Trophoblast cell (in vitro differentiated cells and primary cell): Measurements from ENCODE around the gene CAPN3.

Experiments used
- DNase-seq, 2 donors: peaks; one replicate each; pipeline ENCODE4 v3.0.0-alpha.2; 2016
- H2AFZ ChIP-seq: 2 replicates; pipeline ENCODE4 v1.6.1; 2013; ENCODE audit warnings: low read length, moderate library complexity, mild to moderate bottlenecking; ENCODE audit not compliant: insufficient read depth, poor library complexity
- H2AK5ac ChIP-seq: 2 replicates; pipeline ENCODE4 v1.6.1; 2013; ENCODE audit warnings: mild to moderate bottlenecking, low read length
- H2BK120ac ChIP-seq: 2 replicates; pipeline ENCODE4 v1.6.1; 2013; ENCODE audit warnings: low read length, mild to moderate bottlenecking, moderate library complexity; ENCODE audit not compliant: insufficient read depth, poor library complexity
- H2BK12ac ChIP-seq: 2 replicates; pipeline ENCODE4 v1.6.1; 2013; ENCODE audit warnings: mild to moderate bottlenecking, low read length, moderate library complexity
- H2BK5ac ChIP-seq: 2 replicates; pipeline ENCODE4 v1.6.1; 2013; ENCODE audit warnings: low read length, low read depth, moderate library complexity, mild to moderate bottlenecking; ENCODE audit not compliant: poor library complexity
- H3K14ac ChIP-seq: 2 replicates; pipeline ENCODE4 v1.6.1; 2013; ENCODE audit warnings: mild to moderate bottlenecking, low read length
- H3K18ac ChIP-seq: 2 replicates; pipeline ENCODE4 v1.6.1; 2013; ENCODE audit warnings: mild to moderate bottlenecking, low read length
- H3K23ac ChIP-seq: 2 replicates; pipeline ENCODE4 v1.6.1; 2013; ENCODE audit warnings: low read length
- H3K27ac ChIP-seq: 2 replicates; pipeline ENCODE4 v1.5.1; 2013; ENCODE audit warnings: low read depth, mild to moderate bottlenecking, inconsistent platforms, low read length, moderate library complexity
- H3K27me3 ChIP-seq: 2 replicates; pipeline ENCODE4 v1.6.1; 2013; ENCODE audit warnings: inconsistent platforms, mild to moderate bottlenecking, low read length, moderate library complexity; ENCODE audit not compliant: insufficient read depth
- H3K36me3 ChIP-seq, 2 experiments: 1 replicate in 1 of 2; 2 replicates in 1 of 2; pipeline ENCODE4 v1.6.1; 2013; ENCODE audit warnings: low read length in 2 of 2, mild to moderate bottlenecking in 2 of 2, moderate library complexity in 1 of 2; ENCODE audit not compliant: insufficient read depth in 2 of 2, control insufficient read depth in 1 of 2
- H3K4ac ChIP-seq: 2 replicates; pipeline ENCODE4 v1.6.1; 2013; ENCODE audit warnings: low read depth, mild to moderate bottlenecking, low read length, moderate library complexity
- H3K4me1 ChIP-seq, 2 experiments: 1 replicate in 1 of 2; 2 replicates in 1 of 2; pipeline ENCODE4 v1.6.1; 2013; ENCODE audit warnings: low read length in 2 of 2, mild to moderate bottlenecking in 2 of 2, moderate library complexity in 1 of 2; ENCODE audit not compliant: insufficient read depth in 2 of 2, control insufficient read depth in 1 of 2
- H3K4me2 ChIP-seq: 2 replicates; pipeline ENCODE4 v1.6.1; 2013; ENCODE audit warnings: inconsistent platforms, mild to moderate bottlenecking, low read length, moderate library complexity
- H3K4me3 ChIP-seq: 2 replicates; pipeline ENCODE4 v1.5.1; 2013; ENCODE audit warnings: mild to moderate bottlenecking, low read depth, low read length, inconsistent platforms
- H3K79me1 ChIP-seq: one replicate; pipeline ENCODE4 v1.6.1; 2013; ENCODE audit warnings: low read length
- H3K79me2 ChIP-seq: 2 replicates; pipeline ENCODE4 v1.6.1; 2013; ENCODE audit warnings: low read length, mild to moderate bottlenecking; ENCODE audit not compliant: control insufficient read depth, insufficient read depth, poor library complexity
- H3K9ac ChIP-seq: 2 replicates; pipeline ENCODE4 v1.6.1; 2013; ENCODE audit warnings: mild to moderate bottlenecking, low read length
- H3K9me3 ChIP-seq: 2 replicates; pipeline ENCODE4 v1.6.1; 2013; ENCODE audit warnings: low read depth, mild to moderate bottlenecking, control low read depth, inconsistent platforms, low read length; ENCODE audit not compliant: insufficient read depth
- H4K12ac ChIP-seq: 2 replicates; pipeline ENCODE4 v1.6.1; 2013; ENCODE audit warnings: low read depth, mild to moderate bottlenecking, low read length, moderate library complexity
- H4K8ac ChIP-seq: 2 replicates; pipeline ENCODE4 v1.6.1; 2013; ENCODE audit warnings: low read depth, mild to moderate bottlenecking, low read length, moderate library complexity
- H4K91ac ChIP-seq: one replicate; pipeline ENCODE4 v1.6.1; 2013; ENCODE audit warnings: low read depth, mild to moderate bottlenecking, low read length, moderate library complexity
- WGBS: extraction: QIAGEN DNeasy Blood & Tissue Kit; methylation state at CpG from one replicate; pipeline ENCODE4 v1.1.7; 2013; ENCODE audit warnings: missing lambda C conversion rate; ENCODE audit not compliant: insufficient read length, insufficient coverage; ENCODE audit errors: extremely low coverage; 5-methylcytosine and 5-hydroxymethylcytosine counted together

CAPN3 gene

DNA sequence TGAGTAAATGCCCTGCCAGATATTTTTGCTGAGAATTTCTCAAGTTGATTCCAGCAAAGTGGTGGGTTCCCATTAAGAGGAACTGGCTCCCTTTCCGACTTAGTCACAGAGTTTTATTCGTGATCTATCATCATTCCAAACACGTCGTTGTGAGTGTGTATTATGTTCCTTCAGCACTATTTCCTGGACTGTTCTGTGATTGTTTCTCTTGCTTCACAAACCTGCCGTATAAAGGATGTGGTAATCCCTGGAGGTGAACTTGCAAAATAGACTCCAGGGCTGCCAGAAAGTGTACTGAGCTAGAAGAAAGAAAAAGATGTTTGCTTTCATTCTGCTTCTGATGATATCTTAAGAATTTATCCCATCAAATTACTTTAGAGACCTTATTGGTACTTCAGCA lies 14.5 kb upstream of the CAPN3 start:
- H3K4ac ChIP-seq, result no peak overlapping the region
- H3K23ac ChIP-seq, result no peak overlapping the region
- H3K18ac ChIP-seq, result no peak overlapping the region
- WGBS, result no CpG with 5 or more reads among the region's 5 CpGs
- H2AFZ ChIP-seq, result no peak overlapping the region
- no peaks in the 10 kb centered on the region for H3K36me3 ChIP-seq
- no peak overlapping the region for H2BK12ac ChIP-seq
- H3K27ac ChIP-seq, result no peak overlapping the region
- DNase-seq, result no peak
- H3K79me2 ChIP-seq, result no peaks in the 10 kb centered on the region
- H4K91ac ChIP-seq, result no peak overlapping the region
- H4K8ac ChIP-seq, result no peak overlapping the region
- no peak overlapping the region for H3K4me3 ChIP-seq
- H3K79me1 ChIP-seq, result no peaks in the 10 kb centered on the region
- H2BK5ac ChIP-seq, result no peak overlapping the region
- H3K4me1 ChIP-seq, result no peaks in the 10 kb centered on the region
- no peak overlapping the region for H4K12ac ChIP-seq
- no peak overlapping the region for H3K9ac ChIP-seq
- H3K4me2 ChIP-seq, result no peak overlapping the region
- no peaks in the 10 kb centered on the region for H3K9me3 ChIP-seq
- H3K14ac ChIP-seq, result no peak overlapping the region
- no peak overlapping the region for H2BK120ac ChIP-seq
- no peak overlapping the region for H2AK5ac ChIP-seq
- no peaks in the 10 kb centered on the region for H3K27me3 ChIP-seq

DNA sequence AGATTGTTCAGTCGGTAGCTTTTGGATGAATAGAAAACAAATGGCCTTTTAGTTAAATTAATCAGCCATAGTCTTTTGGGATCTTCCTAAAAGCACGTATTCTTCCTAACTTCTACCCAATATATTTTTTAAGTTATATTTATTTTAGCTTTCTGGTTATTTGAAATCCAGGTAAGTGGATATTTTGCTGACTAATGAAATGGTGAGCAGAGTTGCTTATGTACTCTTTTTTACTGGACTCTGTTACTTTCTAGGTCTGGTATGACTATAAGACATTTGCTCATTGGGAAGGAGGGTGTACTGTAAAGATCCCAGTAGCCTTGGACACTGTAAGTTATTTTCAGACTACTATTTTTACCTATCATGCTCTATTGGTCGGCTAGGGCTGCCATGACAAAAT lies 13.8 kb upstream of the CAPN3 start:
- Histone ChIP-seq H3K4ac (no peak overlapping the region), H3K27me3 (no peaks in the 10 kb centered on the region), H2AK5ac (no peak overlapping the region), H3K18ac (no peak overlapping the region), H3K4me1 (no peaks in the 10 kb centered on the region), H4K12ac (no peak overlapping the region), H3K79me1 (no peaks in the 10 kb centered on the region), H3K79me2 (no peaks in the 10 kb centered on the region), H2AFZ (no peak overlapping the region), H3K9ac (no peak overlapping the region), H2BK5ac (no peak overlapping the region), H4K91ac (no peak overlapping the region), H3K4me2 (no peak overlapping the region), H3K4me3 (no peak overlapping the region), H3K23ac (no peak overlapping the region), H2BK120ac (no peak overlapping the region), H3K36me3 (no peaks in the 10 kb centered on the region), H2BK12ac (no peak overlapping the region), H3K14ac (no peak overlapping the region), H3K27ac (no peak overlapping the region), H4K8ac (no peak overlapping the region), H3K9me3 (no peaks in the 10 kb centered on the region)
- no peak for DNase-seq
- no CpG with 5 or more reads among the region's 3 CpGs for WGBS

DNA sequence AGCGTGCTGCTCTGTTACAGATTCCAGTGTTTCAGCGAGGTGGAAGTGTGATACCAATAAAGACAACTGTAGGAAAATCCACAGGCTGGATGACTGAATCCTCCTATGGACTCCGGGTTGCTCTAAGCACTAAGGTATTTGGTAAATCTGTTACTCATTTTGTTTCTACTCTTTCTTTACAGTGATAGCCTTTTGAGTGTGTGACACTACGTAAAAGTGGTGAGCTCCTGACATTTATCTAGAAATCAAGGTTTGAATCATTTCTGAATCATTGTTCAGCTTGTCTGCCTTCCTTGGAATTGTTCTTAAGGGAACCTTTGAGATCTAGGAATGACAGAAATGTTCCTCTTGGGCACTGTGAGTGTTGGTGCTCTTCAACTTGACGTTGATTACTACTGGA lies 11.2 kb upstream of the CAPN3 start:
- H2BK12ac ChIP-seq, result no peak overlapping the region
- no peak overlapping the region for H3K23ac ChIP-seq
- no peak overlapping the region for H2BK5ac ChIP-seq
- no peak overlapping the region for H3K14ac ChIP-seq
- no peak overlapping the region for H4K91ac ChIP-seq
- H3K9ac ChIP-seq, result no peak overlapping the region
- no peak overlapping the region for H2AFZ ChIP-seq
- no peaks in the 10 kb centered on the region for H3K79me2 ChIP-seq
- no peak overlapping the region for H4K8ac ChIP-seq
- no peaks in the 10 kb centered on the region for H3K79me1 ChIP-seq
- H3K4ac ChIP-seq, result no peak overlapping the region
- peak; percentile 59 to 92 for DNase-seq
- H3K4me1 ChIP-seq, result no peaks in the 10 kb centered on the region
- H3K9me3 ChIP-seq, result no peaks in the 10 kb centered on the region
- H3K4me3 ChIP-seq, result no peak overlapping the region
- H3K36me3 ChIP-seq, result peaks cover 0 to 1% of the 10 kb centered on the region in 2 experiments
- H4K12ac ChIP-seq, result no peak overlapping the region
- no peaks in the 10 kb centered on the region for H3K27me3 ChIP-seq
- WGBS, result no CpG with 5 or more reads among the region's 5 CpGs
- no peak overlapping the region for H3K27ac ChIP-seq
- no peak overlapping the region for H3K18ac ChIP-seq
- H3K4me2 ChIP-seq, result no peak overlapping the region
- H2AK5ac ChIP-seq, result no peak overlapping the region
- H2BK120ac ChIP-seq, result no peak overlapping the region

DNA sequence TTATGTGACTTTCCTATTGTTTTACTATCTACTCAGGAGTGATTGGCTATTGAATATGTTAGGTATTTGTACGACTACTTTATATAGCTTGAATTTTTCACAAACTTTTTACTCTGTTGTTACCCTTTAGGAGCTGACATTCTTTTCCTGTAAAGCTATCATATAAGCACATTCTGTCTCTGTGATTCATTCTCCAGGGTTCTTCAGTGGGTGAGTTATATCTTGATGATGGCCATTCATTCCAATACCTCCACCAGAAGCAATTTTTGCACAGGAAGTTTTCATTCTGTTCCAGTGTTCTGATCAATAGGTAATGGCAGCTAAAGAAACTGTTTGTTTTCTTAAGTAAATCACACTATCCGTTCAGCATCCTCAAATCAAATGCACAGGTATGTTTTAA lies 10.1 kb upstream of the CAPN3 start:
- H3K27me3 ChIP-seq, result no peaks in the 10 kb centered on the region

More for the DNA sequence above, 10.1 kb upstream of the CAPN3 start:
- Histone ChIP-seq H2AK5ac (no peak overlapping the region), H3K4me3 (no peak overlapping the region), H3K79me2 (no peaks in the 10 kb centered on the region), H4K8ac (no peak overlapping the region), H4K91ac (no peak overlapping the region), H3K9ac (no peak overlapping the region), H3K23ac (no peak overlapping the region), H3K4ac (no peak overlapping the region), H2AFZ (no peak overlapping the region), H3K36me3 (peaks cover 0 to 2% of the 10 kb centered on the region in 2 experiments), H2BK12ac (no peak overlapping the region), H3K27ac (no peak overlapping the region), H2BK120ac (no peak overlapping the region), H3K79me1 (no peaks in the 10 kb centered on the region), H3K4me1 (no peaks in the 10 kb centered on the region), H3K18ac (no peak overlapping the region), H3K9me3 (no peaks in the 10 kb centered on the region), H2BK5ac (no peak overlapping the region), H3K4me2 (no peak overlapping the region), H4K12ac (no peak overlapping the region), H3K14ac (no peak overlapping the region)
- DNase-seq, result peak in 1 of 2 donors; percentile 64
- WGBS, result no CpG with 5 or more reads among the region's 2 CpGs
